GM21737 (cell line): ENCODE data around the gene PRDM8.
A peak's percentile ranks its signal among the peaks of the same experiment; 100 is the strongest.

Source experiments
- ATAC-seq: cut with Tn5 transposase; IDR thresholded peaks from one replicate; pipeline ENCODE4 v1.9.1; 2021; ENCODE audit warnings: mild to moderate bottlenecking, moderate library complexity; ENCODE audit not compliant: unreplicated experiment

Gene PRDM8

GRCh38 chr4:80183250-80184052, 13.9 kb upstream of the PRDM8 start:
- peak; percentile 29 for ATAC-seq

GRCh38 chr4:80184053-80184824, 13.1 kb upstream of the PRDM8 start:
- ATAC-seq, result peak; percentile 92

DNA sequence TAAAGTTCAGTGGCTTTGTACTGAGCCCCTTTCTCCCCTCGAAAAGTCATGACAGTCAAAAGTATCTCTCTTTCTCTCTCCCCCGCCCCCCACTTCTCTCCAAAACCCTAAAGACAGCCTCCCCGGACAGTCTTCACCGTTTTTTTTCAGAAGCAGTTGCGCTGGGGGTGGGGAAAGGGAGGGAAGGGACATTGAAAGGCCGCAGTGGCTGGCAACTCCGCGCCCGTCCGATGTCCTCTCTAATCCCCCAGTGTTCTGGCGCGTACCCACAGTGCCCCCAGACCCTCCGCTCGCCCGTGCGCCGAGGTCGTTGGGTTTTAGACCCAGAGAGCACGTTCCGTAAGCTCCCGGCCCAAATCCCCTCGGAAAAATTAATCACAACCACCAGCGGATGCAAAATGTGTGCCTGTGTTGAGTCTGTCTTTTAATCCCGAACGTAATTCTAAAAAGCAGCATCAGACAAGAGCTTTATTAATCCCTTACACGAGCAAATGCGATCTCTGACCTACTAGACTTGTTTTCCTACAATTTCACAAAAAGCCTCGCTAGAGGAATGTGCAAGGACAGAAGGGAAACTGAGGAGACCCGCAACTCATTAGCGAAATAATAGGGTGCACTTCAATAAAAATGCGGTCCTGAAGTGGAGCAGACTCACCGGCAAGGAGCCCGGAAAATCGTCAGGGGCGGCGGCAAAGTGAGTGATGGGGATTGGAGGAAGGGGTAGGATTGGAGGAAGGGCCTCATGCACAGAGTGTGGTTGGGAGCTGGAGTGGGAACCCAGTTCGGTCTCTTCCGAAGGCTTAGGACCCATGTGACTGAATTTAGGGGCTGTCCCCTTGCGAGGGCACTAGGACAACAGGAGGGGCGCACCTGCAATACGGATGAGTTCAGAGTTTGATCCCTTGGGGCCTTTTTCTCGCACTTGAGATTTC, 12.2 kb upstream of the PRDM8 start:
- ATAC-seq, result no peak

DNA sequence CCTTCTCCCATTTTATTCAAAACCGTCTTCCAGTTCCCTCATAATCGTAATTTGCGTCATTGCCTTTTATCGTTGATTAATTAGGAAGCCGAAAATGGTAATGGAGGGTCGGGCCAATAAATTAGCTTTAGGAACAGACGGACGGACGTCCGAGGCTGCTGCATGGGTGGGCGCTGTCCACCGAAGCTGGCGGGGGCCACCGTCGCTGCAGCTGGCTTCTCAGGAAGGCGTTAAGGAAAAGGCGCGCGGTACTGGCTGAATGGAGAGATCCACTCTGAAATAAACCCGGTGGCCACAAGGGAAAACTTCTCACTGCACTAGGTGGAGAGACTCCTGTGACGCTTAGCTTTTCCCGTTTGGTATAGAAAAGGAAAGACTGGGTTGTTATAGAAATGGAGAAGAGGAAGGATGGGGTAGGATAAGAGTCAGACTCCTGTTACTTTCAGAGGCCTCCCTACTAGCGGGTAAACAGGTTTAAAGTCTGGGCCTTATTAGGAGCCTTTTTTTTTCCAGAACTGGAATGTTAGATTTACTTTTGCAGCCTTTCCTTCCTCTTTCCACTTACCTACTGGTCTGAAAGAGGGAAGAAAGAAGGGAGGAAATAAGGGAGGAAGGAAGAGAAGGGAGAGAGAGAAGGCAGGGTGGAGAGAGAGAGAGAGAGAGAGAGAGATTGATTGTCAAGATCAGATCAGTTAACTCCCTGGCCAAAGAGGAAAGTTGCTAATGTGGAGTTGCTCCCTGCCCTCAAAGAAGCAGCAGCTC, 11.3 kb upstream of the PRDM8 start:
- ATAC-seq, result no peak

GRCh38 chr4:80186676-80187075, 10.6 kb upstream of the PRDM8 start:
- ATAC-seq, result no peak

DNA sequence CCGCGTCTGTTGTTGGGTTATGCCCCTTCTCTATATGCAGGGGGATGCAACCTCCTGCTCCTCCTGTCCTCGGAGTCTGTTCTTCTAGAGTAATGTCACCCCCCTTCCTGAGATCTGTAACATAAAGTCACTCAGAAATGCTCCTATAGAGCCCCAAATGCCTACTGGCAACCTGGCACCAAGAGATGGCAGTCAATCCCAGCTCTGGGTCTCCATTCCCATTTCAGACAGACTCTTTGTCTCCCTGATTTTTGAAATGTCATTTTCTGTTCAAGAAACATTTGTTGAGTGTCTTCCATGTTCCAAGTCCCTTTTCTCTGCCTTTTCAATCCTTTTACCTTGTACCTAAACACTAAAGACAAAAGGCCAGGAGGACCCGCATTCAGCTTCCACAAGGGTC, 9.6 kb upstream of the PRDM8 start:
- ATAC-seq, result no peak

DNA sequence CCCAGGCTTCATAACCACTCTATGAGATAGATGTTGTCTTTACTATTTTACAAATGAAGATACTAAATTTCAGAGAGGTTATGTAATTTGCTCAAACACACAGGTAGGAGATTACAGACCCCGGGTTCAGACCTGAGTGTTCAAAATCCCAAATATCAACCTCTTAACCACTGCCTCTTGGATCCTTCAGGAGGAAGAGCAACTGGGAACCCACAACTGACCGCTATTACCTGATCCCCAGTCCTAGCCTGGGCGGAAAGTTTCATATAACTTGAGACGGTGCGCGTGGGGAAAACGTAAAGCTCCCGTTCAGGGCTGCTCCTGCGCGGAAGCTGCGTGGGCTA, 8.9 kb upstream of the PRDM8 start:
- no peak for ATAC-seq

- no peak for ATAC-seq
These were observed 8.4 kb upstream of the PRDM8 start for GRCh38 chr4:80188801-80189458.

DNA sequence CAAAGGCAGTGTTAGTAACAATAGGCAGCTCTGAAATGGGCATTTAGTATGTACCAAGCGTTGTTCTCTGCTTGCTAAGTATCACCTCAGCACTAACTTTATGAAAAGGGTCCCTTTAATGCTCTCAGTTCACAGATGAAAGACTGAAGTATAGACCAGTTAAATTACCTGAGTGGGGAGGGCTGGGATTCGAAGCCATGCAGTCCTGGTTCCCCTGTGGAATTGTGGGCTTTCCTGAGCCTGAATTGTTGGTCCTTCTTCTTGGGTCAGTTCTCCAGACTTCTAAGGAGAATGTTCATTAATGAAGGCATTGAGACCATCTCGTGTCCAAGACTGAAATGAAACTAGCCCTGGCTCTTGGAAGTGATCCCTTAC, 7.7 kb upstream of the PRDM8 start:
- ATAC-seq, result no peak

DNA sequence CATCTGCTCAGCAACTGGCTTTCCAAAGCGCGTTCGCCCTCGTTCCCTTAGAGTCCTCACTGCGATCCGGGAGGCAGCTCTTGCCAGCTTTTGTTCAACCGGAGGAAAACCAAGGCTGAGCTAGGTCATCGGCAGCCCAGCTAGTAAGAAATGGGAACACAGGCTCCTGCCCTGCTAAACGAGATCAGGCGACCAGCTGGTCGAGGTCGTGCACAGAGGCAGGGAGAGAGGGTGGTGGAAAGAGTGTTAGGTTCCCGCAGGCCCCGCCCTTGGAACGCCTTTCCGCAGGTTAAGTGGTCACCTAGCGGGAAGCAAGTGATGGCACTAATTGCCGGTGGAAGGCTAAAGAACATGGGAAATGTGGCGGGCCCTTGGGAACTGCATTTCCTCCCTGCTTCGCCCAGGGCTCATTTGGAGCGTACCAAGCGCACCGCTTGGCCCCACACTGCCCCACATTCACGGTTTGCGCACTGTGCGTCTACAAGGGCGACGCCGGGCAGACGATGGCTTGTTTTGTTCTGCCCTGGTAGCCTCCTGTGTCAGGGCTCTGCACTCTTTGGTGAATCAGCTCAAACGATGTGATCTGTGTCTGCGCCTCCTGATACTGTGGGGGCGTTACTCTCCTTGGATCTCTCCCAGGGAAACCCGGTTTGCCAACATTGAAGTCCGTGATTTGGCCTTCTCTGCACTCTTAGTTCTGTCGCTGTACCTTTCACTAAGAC, 7.2 kb upstream of the PRDM8 start:
- ATAC-seq, result no peak

DNA sequence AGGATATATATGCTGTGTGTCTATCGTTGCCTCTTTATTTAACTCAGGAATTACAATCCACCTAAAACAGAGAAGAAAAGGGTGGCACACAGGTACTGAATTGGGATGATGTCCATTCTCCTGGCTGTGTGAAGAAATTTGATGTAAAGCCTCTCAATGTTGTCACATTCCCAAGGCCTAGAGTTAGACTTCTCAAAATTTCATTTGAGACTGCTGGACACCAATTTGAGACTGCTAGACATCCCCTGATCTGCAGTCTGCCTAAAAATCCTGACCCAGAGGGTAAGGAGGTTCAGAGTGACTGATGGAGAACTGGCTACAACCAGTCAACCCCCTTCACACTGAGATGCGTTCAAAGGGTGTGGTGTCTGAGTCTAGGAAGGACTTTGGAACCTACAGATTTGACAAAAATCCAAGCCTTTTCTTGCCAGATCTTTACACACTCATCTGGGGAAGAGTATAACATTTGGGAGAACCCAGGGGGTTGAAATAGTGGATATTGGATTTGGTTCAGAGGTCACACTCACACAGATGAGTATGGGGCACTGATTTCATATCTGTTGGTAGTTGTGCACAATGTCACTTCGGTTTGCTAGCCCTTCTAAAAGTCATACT, 4.9 kb upstream of the PRDM8 start:
- no peak for ATAC-seq

- ATAC-seq, result no peak
These were observed 4.4 kb upstream of the PRDM8 start for GRCh38 chr4:80192937-80193336.

- no peak for ATAC-seq
These were observed 1.7 kb upstream of the PRDM8 start for GRCh38 chr4:80195441-80196140.

- no peak for ATAC-seq
These were observed 913 bp upstream of the PRDM8 start for GRCh38 chr4:80196259-80196921.

DNA sequence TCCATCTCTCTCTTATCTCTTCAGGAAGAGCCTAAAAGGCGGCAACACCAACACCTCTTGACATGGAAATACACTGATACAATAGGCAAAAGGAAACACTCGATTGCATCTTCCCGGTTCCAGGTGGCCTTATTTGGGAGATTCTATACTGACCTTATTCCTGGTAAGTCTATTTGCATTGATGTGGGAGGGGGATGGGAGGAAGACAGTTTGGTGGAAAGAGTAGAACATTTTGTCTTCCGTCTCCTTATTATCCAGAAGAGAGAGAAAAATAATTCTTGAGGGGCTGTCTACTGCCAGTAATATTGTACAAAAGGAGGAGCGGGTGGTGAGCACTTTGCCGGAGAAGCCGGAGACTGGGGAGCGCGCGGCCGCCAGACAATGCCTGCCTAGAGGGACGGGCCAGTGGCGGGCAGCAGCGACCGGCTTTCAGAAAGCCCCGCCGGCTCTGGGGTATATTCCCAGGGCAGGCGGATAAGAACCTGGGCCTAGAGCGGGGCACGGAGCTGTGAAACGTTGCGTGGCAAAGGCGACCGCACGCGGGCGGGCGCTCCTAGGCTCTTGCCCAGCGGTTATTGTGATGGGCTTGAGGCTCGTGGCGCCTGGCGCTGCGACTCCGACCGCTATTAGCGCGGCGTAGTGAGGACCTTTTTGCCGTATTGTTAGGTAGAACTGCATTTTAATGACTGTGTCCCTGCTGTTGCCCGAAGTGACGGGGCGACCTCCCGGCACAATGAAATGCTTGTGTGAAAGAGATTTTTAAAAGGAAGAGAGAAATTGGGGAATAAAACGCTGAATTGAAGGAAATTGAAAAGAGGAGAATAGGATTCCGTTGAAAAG, 518 bp downstream of the PRDM8 start:
- no peak for ATAC-seq

GRCh38 chr4:80198441-80198837, 1.1 kb downstream of the PRDM8 start:
- ATAC-seq, result no peak

- ATAC-seq, result no peak
These were observed 1.8 kb downstream of the PRDM8 start for GRCh38 chr4:80199004-80199560.
